ENCODE measurements around the gene PCMT1.

The PCMT1 gene

DNA sequence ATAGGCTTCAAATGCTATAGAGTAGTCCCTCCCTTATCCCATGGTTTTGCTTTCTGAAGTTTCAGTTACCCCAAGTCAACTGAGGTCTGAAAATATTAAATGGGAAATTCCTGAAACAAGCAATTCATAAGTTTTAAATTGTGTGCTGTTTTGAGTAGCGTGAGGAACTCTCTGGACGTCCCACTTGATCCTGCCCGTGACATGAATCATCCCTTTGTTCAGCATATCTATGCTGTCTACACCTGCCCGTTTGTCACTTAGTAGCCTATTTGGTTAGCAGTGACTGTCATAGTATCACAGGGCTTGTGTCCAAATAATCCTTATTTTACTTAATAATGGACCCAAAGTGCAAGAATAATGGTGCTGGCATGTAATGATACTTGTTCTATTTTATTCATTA, 5.0 kb downstream of the PCMT1 start:
- DNase-seq: no peak
- H3K4me1 ChIP-seq: no peaks in the 10 kb centered on the region
- no peaks in the 10 kb centered on the region for H3K9me3 ChIP-seq
- TF ChIP-seq CTCF (IDR thresholded peaks at IDR 0.05; ENCODE audit: low read depth, low read length): no peak
- no peak overlapping the region for H3K4me3 ChIP-seq (ENCODE audit: low read depth, low read length)
- no peaks in the 10 kb centered on the region for H3K27me3 ChIP-seq
- peaks cover 3% of the 10 kb centered on the region; the same call in 1 of the 2 replicates for H3K36me3 ChIP-seq

GRCh38 chr6:149755300-149756260, 6.0 kb downstream of the PCMT1 start:
- Histone ChIP-seq H3K36me3 (peaks cover 4% of the 10 kb centered on the region; the same call in 1 of the 2 replicates), H3K9me3 (no peaks in the 10 kb centered on the region), H3K4me1 (no peaks in the 10 kb centered on the region), H3K4me3 (ENCODE audit: low read depth, low read length) (no peak overlapping the region), H3K27me3 (no peaks in the 10 kb centered on the region)
- no peak for TF ChIP-seq CTCF (IDR thresholded peaks at IDR 0.05; ENCODE audit: low read depth, low read length)
- DNase-seq: no peak

DNA sequence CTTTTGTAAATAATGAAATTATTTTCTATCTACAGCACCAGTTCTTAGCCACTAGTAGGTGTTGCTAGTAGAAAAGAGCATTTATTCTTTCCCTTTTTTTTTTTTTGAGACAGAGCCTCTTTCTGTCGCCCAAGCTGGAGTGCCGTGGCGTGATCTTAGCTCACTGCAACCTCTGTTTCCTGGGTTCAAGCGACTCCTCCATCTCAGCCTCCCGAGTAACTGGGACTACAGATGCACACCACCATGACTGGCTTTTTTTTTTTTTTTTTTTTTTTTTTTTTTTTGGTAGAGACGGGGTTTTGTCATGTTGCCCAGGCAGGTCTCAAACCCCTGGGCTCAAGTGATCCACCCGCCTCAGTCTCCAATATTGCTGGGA, 6.7 kb downstream of the PCMT1 start:
- H3K27me3 ChIP-seq: no peaks in the 10 kb centered on the region
- no peak for DNase-seq
- H3K4me1 ChIP-seq: no peaks in the 10 kb centered on the region
- no peak overlapping the region for H3K4me3 ChIP-seq (ENCODE audit: low read depth, low read length)
- peaks cover 4% of the 10 kb centered on the region; the same call in 1 of the 2 replicates for H3K36me3 ChIP-seq
- no peaks in the 10 kb centered on the region for H3K9me3 ChIP-seq
- TF ChIP-seq CTCF (IDR thresholded peaks at IDR 0.05; ENCODE audit: low read depth, low read length): no peak

DNA sequence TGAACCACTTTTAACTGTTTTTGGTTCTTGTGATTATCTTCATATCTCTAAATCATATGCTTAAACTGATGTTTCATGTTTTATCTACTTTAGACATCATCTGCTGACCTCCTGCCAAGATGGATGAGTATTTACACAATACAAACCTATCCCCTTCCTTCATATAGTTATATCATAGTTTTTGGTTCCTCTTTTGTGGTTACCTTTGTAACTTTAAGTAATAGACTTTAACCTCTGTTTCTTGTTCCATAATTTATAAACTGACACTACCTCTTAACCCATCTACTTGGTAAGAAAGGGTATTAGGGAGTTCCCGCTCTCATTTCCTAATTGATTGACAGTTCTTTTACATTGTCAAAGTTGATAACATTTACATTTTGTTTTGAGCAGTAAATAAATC, 11.9 kb downstream of the PCMT1 start:
- H3K4me1 ChIP-seq: no peaks in the 10 kb centered on the region
- H3K4me3 ChIP-seq (ENCODE audit: low read depth, low read length): no peak overlapping the region
- no peak for TF ChIP-seq CTCF (IDR thresholded peaks at IDR 0.05; ENCODE audit: low read depth, low read length)
- no peak for DNase-seq
- H3K27me3 ChIP-seq: no peaks in the 10 kb centered on the region
- no peaks in the 10 kb centered on the region for H3K9me3 ChIP-seq
- peaks cover 14% of the 10 kb centered on the region for H3K36me3 ChIP-seq

GRCh38 chr6:149763866-149764265, 14.3 kb downstream of the PCMT1 start:
- Histone ChIP-seq H3K36me3 (peaks cover 26% of the 10 kb centered on the region), H3K4me1 (no peaks in the 10 kb centered on the region), H3K4me3 (ENCODE audit: low read depth, low read length) (no peak overlapping the region), H3K27me3 (no peaks in the 10 kb centered on the region), H3K9me3 (no peaks in the 10 kb centered on the region)
- no peak for TF ChIP-seq CTCF (IDR thresholded peaks at IDR 0.05; ENCODE audit: low read depth, low read length)
- no peak for DNase-seq

GRCh38 chr6:149766156-149766769, 16.7 kb downstream of the PCMT1 start:
- no peaks in the 10 kb centered on the region for H3K9me3 ChIP-seq
- no peaks in the 10 kb centered on the region for H3K27me3 ChIP-seq
- no peak for TF ChIP-seq CTCF (IDR thresholded peaks at IDR 0.05; ENCODE audit: low read depth, low read length)
- no peak overlapping the region for H3K4me3 ChIP-seq (ENCODE audit: low read depth, low read length)
- peaks cover 22% of the 10 kb centered on the region for H3K36me3 ChIP-seq
- no peaks in the 10 kb centered on the region for H3K4me1 ChIP-seq
- DNase-seq: no peak

Data from BE2C (cell line).